Stimulated activated CD8-positive, alpha-beta memory T cell treated with anti-CD3 and anti-CD28 coated beads, Interleukin-4, amount 100 ng/mL, for 24 hours (primary cell): ENCODE results near the gene TMEM59.
"Not testable (repeated sequence)": the region's sequence is repeated elsewhere in the genome, so short reads cannot be mapped to it uniquely, and the experiment has no call there.

ENCODE experiments used
- DNase-seq: peaks from one replicate; pipeline ENCODE4 v3.0.0-alpha.2; 2020; ENCODE audit warnings: low read depth

TMEM59 gene

DNA sequence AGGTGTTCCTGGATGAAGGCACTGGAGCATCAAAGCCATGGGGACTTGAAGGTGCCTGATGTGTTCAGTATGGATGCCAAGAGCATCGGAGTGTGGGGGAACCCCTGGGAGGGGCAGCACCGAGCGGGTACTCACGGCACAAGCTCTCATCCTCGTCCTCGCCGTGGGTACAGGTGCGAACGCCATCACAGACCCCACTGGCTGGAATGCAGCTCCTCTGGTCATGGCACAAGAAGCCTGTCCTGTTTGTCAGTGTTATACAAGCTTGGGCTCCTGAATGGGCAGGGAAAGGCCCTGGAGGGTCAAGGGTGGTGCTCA, 41.0 kb downstream of the TMEM59 start:
- no peak for DNase-seq

GRCh38 chr1:54011316-54012007, 41.5 kb downstream of the TMEM59 start:
- DNase-seq: no peak

GRCh38 chr1:54010415-54011117, 42.4 kb downstream of the TMEM59 start:
- no peak for DNase-seq

DNA sequence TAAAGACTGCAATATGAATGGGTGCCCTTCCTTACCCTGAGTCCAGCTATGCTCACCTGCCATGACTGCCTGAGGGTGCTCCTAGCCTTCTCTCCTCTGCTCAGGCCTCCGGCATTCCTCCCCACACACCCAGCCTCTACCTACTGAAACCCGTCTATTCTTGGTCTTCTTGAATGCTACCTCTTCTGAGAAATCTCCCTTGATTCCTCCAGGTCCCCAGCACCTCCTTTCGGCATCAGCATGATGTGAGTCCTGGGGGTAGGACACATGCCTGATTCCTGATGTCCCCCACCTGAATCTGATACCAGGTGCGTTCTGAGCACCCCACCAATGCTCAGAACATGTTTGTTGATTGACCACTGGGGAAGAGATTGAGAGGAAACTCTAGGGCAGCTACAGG, 43.6 kb downstream of the TMEM59 start:
- DNase-seq: no peak

GRCh38 chr1:54008876-54009275, 44.1 kb downstream of the TMEM59 start:
- no peak for DNase-seq

DNA sequence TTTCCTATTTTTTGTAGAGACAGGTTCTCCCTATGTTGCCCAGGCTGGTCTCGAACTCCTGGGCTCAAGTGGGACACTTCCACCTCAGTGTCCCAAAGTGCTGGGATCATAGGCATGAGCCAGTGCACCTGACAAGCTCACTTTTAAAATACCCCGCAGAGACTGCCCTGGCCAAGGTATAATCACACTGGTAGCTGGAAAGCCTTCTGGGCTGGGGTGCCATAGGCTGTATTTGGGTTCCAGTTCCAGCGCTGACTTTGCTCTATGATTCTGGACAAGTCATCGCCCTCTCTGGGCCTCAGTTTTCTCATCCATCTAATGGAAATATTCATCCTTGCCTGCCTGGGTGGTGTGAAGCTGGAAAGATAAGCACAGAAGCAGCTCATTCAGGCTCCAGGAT, 45.4 kb downstream of the TMEM59 start:
- DNase-seq: no peak

GRCh38 chr1:54006508-54006907, 46.5 kb downstream of the TMEM59 start:
- DNase-seq: no peak

DNA sequence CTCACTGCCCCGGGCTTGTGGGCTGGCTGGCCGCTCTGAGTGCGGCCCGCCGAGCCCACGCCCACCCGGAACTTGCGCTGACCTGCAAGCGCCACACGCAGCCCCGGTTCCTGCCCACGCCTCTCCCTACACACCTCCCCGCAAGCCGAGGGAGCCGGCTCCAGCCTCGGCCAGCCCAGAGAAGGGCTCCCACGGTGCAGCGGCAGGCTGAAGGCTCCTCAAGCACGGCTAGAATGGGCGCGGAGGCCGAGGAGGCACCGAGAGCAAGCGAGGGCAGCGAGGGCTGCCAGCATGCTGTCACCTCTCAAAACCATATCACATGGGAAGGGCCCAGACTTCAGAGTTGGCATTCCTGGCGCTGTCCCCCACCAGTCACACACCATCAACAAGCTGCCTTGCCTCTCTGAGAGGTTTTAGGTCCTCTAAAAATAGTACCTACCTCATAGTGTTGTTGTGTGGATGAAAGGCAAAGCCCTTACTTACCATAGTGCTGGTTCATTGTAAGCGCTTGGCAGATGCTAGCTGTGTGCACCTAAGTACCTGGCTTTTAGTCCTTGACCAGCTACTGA, 48.4 kb downstream of the TMEM59 start:
- DNase-seq: no peak

- DNase-seq: not testable (repeated sequence)
Observed at GRCh38 chr1:54003750-54004480, 49.1 kb downstream of the TMEM59 start.

DNA sequence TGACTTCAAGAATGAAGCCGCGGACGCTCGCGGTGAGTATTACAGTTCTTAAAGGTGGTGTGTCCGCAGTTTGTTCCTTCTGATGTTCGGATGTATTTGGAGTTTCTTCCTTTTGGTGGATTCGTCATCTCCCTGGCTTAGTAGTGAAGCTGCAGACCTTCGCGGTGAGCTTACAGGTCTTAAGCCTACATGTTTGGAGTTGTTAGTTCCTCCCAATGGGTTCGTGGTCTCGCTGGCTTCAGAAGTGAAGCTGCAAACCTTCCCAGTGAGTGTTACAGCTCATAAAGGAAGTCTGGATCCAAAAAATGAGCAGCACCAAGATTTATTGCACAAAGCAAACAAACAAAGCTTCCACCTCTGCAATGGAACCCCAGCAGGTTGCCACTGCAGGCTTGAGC, 49.8 kb downstream of the TMEM59 start:
- DNase-seq: no peak

GRCh38 chr1:54002544-54003248, 50.3 kb downstream of the TMEM59 start:
- DNase-seq: no peak

DNA sequence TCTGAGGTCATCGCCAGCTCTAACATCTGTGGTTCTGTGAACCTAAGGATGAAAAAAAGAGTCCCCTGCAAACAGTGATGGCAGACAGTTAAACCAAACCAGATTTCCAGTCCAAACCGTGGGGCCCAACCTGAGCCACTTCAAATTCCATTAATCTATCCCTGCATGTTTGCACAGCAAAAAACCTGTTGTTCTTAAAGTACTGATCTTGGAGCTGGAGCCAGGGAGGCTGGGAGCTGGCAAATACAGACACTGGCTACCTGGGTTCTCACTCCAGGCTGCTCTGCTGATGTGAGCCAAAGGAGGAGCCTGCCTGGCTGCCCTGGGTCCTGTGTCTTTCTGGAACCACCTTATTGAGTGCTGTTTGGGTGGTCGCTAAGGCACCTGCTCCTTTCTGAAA, 51.4 kb downstream of the TMEM59 start:
- no peak for DNase-seq

DNA sequence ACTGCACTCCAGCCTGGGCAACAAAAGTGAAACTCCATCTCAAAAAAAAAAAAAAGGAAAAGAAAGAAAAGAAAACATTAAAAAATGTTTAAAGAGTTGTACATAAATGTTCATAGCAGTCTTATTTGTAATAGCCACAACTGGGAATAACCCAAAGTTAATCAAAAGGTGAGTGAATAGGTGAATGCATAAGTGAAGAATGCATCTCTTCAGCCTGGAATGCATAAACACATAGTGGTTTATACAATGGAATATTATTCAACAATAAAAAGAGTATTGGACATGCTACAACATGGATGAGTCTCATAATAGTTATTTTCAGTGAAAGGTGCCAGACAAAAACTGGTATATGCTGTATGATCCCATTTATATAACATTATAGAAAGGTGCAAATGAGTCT, 53.1 kb downstream of the TMEM59 start:
- no peak for DNase-seq

GRCh38 chr1:53998223-53998622, 54.8 kb downstream of the TMEM59 start:
- no peak for DNase-seq

- DNase-seq: no peak
Observed at GRCh38 chr1:53995683-53996082, 57.3 kb downstream of the TMEM59 start.

DNA sequence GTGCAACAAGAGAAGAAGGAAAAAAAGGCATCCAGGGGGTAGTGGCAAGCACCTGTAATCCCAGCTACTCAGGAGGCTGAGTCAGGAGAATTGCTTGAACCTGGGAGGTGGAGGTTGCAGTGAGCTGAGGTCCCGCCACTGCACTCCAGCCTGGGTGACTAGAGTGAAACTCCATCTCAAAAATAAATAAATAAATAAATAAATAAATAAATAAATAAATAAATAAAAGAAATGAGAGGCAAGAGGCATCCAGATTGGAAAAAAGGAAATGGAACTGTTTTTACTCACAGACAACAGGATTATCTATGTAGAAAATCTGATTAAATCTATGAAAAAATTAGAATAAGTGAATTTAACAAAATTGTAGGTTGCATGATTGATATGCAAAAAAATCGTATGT, 58.5 kb downstream of the TMEM59 start:
- not testable (repeated sequence) for DNase-seq

- no peak for DNase-seq
Observed at GRCh38 chr1:53992085-53992874, 60.7 kb downstream of the TMEM59 start.

- DNase-seq: no peak
Observed at GRCh38 chr1:53987880-53988279, 65.1 kb downstream of the TMEM59 start.

DNA sequence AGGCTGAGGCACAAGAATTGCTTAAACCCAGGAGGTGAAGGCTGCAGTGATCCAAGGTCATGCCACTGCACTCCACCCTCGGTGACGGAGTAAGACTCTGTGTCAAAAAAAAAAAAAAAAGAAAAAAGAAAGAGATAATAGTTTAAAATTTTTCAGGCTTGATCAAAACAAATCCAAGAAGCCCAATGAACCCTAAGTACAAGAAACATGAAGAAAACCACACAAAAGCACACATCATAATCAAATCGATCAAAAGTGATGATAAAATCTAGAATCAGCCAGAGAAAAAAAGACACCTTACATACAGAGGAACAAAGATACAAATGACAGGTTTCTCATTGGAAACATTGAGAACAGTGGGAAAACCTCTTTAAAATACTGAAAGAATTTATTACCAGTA, 66.5 kb downstream of the TMEM59 start:
- DNase-seq: no peak

- no peak for DNase-seq
Observed at GRCh38 chr1:53984726-53985125, 68.3 kb downstream of the TMEM59 start.

DNA sequence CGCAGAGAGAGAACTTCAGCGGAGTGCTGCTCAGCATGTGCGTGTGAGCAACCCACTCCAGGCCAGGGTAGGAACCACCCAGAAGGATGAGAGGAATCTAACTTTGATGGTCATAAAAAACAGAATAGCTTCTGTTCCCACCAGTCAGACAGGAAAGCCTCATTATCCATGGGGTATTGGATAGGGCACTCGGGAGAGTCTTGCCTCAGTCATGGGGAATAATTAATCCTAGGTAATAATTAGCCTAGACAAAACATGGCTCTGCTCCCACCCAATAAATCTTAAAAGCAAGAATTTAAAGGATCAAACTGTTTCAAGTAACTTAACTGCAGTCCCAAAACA, 70.3 kb downstream of the TMEM59 start:
- no peak for DNase-seq
